ENCODE results near the gene SNX30.

- no peak for TF ChIP-seq CTCF (IDR thresholded peaks at IDR 0.05; ENCODE audit: borderline replicate concordance, extremely low read depth, low read length, poor library complexity, severe bottlenecking)
- no peak for TF ChIP-seq EZH2 (IDR thresholded peaks at IDR 0.05; ENCODE audit: borderline replicate concordance, low read depth, low read length, severe bottlenecking)
Measured at GRCh38 chr9:112900901-112901300, 150.3 kb downstream of the SNX30 start.
